T-helper 22 cell (primary cell): ENCODE measurements around the gene INS.
"Not testable (repeated sequence)": the region's sequence is repeated elsewhere in the genome, so short reads cannot be mapped to it uniquely, and the experiment has no call there.

Source experiments
- DNase-seq: peaks from one replicate; pipeline ENCODE4 v3.0.0-alpha.2; 2020; ENCODE audit warnings: low read depth

INS gene

DNA sequence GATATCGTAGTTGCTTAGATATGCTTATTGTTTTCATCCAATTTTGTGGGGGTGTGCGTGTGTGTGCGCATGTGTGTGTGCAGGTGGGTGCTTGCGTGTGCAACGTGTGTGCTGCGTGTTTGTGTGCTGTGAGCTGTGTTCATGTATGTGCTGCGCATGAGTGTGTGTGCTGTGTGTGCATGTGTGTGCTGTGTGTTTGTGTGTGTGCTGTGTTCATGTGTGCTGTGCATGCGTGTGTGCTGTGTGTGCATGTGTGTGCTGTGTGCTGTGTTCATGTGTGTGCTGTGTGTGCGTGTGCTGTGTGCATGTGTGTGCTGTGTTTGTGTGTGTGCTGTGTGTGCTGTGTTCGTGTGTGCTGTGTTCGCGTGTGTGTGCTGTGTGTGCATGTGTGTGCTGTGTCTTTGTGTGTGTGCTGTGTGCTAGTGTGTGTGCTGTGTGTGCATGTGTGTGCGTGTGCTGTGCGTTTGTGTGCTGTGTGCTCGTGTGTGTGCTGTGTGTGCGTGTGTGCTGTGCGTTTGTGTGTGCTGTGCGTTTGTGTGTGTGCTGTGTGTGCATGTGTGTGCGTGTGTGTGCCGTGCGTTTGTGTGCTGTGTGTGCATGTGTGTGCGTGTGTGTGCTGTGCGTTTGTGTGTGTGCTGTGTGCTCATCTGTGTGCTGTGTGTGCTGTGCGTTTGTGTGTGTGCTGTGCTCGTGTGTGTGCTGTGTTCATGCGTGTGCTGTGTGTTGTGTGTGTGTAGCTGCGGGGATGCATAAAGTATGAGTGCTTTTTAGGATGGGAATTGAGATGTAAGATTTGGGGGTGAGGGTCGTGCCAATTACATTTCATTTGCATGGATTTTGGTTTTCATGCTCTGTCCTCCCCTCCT is 29.4 kb downstream of the INS start:
- no peak for DNase-seq

DNA sequence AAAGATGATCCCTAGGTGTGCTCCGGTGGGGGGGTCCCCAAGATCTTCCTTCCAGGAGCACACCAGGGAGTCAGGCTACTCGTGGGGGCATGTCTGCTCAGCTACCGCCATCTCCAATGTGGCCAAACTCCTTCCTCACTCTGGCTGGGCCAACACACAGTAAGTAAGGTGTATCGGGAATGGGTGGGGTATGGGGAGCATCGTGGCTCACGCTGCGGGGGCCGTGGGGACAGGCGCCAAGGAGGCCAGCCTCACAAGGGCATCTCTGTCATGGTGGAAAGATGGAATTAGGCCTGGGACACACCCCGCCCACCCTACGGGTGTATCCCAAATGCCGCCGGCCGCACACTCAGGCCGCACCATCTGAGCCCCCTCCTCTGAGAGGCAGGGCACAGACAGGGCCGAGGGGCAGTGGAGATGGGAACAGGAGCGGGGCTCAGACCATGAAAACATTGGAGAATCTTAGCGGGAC is 30.1 kb downstream of the INS start:
- no peak for DNase-seq

DNA sequence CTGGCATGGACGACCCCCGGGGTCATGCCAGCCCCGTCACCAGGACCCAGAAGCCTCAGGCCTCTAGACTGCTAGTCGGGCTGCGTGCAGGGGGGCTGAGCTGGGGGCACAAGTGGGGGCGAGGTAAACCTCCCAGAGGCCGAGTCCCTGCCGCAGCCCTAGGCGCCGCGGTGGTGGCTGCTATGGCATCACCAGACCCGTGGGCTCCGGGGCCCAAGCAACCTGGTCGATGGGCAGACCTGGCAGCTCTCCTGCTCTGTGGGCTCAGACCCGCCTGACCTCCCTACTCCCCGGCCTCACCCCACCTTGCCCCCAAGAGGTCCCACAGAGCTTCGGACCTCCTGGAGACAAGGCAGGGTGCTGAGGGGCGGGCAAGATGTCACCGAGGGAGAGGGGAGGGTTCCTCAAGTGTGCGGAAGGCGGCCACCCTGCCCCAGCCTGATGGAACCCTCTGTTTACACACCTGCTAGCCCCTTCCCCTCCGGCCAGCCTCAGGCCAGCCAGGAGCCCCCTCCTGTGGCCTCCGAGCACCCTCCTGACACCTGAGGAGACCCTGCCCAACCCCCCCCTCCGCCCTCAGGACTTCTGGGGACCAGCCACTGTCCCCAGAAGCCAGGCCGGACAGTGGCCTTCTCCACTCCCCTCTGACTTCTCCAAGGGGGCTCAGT is 31.2 kb downstream of the INS start:
- no peak for DNase-seq

DNA sequence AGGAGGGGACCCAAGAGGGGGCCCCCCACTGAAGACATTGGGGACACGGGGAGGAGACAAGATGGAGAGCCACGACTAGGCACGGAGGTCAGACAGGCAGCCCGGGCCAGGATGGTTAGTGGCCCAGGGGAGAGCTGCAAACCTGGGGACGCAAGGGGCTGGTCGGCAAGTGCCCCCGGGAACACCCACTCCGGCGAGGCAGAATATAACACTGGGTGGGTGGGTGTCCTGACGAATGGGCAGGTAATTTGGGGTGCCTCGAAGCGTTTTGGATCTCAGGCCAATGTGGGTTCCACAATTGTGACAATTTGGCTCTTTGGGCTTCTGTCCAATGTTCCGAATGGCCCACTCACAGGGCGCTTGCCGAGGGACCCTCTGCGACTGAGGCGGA is 31.7 kb downstream of the INS start:
- DNase-seq: no peak

DNA sequence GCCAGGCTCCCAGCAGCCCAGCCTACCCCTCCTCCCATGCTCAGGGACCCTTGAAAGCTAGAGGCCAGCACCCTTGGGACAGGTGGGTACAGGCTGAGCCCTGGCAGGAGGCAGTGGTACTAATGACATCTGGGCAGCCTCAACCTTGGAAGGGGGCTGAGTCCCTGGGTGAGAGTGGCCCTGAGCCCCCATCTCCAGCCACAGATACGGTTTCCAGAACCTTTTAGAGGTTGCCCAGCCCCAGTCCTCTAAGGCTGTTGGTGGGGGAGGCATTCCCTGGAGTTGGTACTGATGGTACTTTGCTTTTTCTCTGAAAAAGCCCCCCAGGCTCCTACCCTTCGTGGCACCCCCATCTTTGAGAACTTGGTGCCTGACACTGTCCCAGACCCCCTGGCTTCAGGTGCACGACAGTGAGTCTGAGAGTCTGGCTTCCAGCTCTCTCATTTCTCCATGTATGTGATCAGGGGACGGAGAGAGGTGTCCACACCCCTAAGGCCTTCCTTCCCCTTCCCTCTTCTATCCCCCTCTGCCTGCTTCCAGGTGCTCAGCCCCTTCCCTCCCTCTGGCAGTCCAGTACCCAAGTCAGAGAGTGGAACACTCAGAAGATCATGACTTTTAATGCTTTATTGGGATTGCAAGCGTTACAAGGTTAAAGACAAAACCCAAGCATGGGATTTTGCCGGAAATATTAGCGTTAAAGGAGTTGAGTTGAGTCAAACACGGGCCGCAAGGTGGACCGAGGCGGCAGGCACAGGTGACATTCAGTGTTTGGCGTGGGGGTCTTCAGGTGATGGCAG is 32.3 kb downstream of the INS start:
- no peak for DNase-seq

DNA sequence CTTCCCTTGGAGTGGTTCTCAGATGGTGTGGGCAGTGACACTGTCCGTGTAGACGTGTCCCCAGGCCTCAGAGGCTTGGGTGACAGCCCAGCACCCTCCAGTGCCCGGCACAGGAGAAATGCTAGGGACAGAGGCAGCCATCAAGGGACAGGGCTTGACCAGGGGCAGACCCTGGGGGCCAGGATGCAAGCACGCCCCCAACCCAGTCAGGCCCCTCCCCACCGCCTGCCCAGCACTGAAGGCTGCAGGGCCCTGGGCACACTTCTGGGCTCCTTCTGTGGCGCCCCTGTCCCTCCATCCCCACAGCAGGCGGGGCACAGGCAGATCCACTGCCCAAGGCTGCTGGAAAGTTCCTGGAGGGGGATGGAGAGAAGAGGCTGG is 32.9 kb downstream of the INS start:
- DNase-seq: no peak

DNA sequence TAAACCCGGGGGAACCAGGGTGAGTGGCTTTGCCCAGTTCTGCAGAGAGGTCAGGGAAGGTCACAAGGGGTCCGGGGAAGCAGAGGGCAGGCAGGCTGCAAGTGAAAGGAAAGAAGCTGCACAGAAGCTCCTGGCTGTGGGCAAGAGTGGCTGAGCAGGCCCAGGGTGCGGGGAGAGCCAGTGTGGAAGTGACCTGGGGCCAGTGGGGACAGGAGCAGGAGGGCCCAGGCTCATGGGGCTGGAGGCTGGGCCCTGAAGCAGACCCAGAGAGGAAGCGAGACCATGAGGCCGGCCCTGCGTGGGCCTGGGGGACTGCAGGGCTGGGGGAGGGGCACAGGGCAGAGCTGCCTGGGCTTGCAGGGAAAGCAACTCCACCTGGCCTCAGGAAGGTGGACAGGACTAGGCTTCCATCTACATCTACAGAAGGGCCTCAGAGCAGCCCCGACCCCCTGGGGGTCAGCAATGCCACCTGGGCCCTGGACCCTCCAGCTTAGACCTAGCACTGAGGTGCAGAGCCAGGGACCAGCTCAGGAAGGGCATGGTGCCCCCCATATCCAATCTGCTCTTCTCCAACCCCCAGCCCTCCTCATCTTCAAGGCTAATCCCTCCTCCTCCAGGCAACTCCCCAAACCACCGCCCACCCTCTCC is 33.4 kb downstream of the INS start:
- DNase-seq: no peak

DNA sequence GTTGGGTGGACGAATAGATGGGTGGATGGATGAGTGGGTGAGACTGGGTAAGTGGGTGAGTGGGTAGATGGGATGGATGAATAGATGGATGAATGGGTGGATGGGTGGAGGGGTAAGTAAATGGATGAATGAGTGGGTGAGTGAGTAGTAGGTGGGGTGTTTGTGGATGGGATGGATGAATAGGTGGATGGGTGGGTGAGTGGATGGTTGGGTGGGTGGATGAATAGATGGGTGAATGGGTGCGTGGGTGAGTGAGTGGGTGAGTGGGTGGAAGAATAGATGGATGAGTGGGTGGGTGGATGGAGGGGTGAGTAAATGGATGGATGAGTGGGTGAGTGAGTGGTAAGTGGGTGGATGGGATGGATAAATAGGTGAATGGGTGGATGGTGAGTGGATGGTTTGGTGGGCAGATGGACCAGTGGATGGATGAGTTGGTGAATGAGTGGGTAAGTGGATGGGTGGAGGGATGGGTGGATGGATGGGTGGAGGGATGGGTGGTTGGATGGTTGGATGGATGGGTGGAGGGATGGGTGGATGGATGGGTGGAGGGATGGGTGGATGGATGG is 34.4 kb downstream of the INS start:
- no peak for DNase-seq

DNA sequence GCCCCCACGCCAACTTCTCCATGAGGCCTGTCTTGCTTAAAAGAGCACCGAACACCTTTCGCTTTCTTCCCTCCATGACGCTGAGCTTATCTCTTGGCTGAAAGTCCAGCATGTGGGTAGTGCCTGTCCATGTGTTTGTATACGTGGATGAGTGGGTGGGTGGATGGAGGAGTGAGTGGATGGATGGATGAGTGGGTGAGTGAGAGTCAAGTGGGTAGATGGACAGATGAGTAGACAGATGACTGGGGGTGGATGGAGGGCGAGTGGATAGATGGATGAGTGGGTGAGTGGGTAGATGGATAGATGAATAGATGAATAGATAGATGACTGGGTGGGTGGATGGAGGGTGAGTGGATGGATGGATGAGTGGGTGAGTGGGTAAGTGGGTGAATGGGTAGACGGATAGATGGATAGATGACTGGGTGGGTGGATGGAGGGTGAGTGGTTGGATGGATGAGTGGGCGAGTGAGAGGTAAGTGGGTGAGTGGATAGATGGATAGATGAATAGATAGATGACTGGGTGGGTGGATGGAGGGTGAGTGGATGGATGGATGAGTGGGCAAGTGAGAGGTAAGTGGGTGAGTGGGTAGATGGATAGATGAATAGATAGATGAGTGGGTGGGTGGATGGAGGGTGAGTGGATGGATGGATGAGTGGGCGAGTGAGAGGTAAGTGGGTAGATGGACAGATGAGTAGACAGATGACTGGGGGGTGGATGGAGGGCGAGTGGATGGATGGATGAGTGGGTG is 36.1 kb downstream of the INS start:
- DNase-seq: not testable (repeated sequence)

DNA sequence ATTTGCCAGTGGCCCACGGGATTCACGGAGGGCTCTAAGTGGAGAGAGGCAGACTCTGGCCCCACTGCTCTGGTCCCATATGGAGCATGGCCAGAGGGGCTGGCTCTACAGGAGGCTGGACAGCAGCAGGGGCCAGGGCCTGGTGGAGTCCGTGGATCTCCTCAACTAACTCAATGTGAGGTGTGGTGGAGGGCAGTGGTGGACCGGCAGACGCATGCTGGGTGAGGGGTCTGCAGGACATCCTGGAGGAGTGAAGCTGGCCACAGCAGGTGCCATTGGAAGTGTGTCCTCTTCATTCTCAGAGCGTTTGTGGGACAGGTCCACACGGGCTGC is 37.4 kb downstream of the INS start:
- no peak for DNase-seq

DNA sequence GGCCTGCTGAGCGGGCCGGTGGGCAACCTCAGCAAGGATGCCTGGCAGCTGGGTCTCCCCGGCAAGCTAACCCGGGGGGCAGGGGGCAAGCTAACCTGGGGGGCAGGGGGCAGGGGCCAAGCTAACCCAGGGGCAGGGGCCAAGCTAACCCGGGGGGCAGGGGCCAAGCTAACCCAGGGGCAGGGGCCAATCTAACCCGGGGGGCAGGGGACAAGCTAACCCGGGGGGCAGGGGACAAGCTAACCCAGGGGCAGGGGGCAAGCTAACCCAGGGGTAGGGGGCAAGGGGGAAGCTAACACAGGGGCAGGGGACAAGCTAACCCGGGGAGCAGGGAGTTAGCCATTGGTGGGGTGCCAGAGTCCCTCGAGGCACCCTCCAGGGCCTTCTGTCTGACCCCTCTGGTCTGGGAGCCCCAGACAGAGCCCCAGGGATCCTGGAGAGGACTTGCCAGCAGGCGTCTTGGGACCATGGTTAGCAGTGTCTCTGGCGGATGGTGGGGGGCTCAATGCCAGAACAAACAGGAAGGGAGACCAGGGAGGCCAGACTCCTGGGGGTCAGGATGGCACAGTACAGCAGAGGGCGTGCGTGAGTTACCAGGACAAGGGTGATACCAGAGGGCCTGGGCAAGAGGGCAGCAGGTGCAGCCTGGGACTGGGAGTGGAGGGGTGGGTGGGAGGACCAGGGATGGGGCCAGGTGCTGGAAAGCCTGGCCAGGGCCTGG is 37.9 kb downstream of the INS start:
- no peak for DNase-seq

DNA sequence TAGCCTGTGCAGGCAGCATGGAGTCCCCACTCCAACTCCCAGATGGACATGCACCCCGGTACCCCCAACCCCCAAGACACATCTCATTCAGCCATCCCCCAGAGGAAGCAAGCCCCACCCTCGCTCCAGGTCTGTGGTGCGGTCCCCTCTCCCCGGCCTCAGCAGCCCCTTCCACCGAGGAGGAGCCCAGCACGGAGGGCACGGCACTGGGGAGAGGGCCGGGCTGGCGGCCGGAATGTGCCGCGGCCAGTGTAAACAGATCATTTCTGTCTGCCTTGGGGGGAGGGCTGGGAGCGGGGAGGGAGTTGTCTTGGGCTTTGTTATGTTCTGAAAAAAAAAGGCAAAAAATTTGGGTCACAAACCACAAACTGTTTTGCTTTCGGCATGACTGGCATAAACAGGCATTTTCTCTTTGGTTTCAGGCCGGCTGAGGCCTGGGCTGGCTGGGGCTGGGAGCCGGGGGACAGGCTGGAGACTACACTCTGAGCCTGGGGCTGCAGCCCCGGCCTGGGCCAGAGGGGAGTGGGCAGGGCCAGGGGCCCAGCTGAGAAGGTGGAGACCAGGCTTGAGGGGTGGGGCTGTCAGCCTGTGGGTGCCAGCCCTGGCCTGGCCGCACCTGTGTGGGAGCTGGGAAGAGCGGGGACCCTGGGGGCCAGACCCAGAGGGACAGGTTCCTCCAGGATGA is 38.6 kb downstream of the INS start:
- DNase-seq: no peak

DNA sequence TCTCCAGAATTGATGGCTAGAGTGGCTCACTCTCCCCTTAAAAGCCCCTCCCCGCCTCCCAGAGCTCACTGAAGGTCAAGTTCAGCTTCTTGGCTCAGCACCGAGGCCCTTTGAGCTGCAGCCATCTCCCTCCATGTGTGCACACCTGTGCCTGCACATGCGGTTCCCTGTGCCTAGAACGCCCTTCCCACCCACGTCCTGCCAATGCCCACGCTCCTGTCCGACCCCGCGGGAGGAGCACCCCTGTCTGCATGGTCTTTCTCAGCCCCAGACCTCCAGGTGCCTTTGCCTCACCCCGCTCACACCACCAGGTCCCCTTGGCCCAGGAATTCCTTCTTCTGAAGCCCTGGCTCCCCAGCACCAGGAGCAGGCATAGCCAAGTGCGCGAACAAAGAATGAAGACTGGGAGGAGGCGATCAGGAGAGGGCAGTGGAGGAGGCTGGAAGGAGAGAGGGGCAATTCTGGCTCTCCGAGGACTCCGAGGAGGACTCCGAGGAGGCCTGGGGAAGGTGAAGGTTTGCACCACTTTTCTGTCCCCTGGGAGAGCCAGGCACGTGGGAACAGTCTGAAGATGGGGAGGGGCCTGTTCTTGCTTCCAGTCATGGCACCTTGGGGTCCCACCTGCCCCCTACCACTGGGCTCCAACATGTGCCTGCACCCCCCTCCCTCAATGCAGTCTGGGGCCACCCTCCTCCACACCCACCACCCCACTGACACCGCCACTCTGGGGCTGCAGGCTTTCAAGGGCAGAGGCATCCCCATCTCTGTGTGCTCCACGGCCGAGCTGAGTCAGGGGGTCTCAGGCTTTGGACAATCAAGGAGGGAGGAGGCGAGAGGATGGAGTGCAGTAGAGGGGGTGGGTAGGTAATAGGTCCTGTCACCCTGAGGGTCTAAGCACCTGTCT is 39.5 kb downstream of the INS start:
- DNase-seq: no peak

DNA sequence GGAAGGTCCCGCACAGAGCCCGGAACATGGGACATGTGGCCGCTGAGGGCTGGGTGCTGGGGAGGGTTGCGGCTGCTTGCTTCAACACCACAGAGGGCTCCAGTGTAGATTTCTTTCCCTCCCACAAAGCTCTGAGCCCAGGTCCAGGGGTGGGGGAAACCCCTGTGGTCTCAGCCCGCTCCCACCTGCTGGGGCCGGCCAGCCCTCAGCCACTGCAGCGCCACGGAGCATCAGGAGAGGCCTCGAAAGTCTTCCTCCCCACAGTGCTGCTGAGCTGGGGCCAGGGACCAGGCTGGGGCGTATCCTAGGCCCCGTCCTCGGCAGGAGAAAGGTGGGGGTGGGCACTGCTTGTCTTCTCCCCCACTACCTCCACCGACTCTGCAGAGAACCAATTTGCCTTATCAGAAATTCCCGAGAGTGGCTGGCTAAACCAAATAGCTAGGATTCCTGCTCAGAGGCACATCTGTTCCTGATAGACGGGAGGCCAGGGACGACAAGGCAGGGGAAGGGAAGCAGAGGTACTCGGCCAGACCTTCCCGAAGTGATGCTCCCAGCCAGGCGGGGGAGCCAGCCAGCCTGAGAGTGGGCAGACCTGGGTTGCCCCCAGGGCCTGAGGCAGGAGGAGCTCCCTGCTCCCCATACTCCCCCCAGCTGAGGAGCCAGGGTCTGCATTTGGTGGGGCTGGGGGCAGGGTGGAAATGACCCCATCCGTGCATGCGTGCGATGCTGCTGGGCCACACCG is 40.5 kb downstream of the INS start:
- no peak for DNase-seq

DNA sequence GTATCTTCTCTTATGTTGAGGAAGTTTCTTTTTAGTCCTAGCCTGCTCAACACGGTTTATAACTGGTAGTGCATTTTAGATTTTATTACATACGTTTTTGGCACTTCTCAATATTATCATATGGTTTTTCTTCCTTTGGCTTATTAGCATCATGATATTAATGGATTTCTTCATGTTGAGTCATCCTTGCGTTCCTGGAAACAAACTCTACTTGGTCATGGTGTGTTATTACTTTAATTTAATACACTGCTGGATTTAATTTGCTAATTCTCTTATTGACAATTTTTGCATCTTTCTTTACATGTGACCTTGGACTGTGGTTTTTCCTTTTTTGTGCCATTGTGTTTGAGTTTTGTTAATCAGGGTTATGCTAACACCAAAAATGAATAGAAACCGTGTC is 42.3 kb downstream of the INS start:
- DNase-seq: no peak

DNA sequence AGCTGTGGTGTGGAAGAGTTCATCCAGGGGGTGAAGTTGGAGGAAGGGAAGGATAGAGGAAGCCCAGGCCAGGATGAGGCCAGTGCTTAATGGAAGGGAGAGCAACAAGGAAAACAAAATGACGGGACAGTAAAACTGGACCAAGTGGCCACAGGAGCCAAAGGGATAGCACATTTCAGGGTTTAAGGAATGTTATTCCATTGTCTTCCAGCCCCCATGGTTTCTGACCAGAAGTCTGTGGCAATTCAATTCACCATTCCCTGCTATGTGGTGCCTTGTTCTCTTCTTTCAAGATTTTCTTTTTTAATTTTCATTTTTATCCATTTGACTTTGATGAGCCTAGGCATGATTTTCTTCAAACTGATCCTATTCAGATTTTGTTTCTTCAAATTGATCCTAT is 44.3 kb downstream of the INS start:
- no peak for DNase-seq

DNA sequence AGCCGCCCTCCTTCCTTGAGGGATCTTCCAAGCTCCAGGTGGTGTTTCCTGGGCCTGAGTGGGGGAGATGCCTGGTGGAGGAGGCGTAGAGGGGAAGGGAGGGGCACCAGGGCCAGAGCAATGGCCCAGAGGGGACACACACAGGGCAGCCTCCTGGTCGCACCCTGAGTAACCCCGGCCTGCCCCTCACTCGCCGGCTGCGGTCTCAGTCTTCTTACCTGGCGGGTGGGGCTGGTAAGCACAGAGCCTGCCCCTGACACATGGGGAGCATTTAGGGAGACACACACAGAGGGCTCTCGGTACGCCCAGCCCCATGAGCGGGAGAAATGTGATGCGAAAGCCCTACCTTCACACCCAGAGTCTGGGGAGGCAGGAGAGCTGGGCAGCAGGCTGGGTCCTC is 45.7 kb downstream of the INS start:
- no peak for DNase-seq
